Cardiac muscle cell (in vitro differentiated cells and primary cell): Measurements from ENCODE around the gene MRPL50. TPM values are rescaled to one million over a fixed set of nuclear protein-coding genes. Genes with fewer than 3 reads are reported as not detected.

Experiments used
- DNase-seq, 2 donors: peaks; one replicate each; pipeline versions ENCODE4 v3.0.0 to v3.0.0-alpha.2; 2010 to 2017; ENCODE audit warnings: low read depth in 1 of 2, low spot score in 1 of 2
- H3K27ac ChIP-seq: fragments of 200-600 bp; sonication (generic); 2 replicates; pipeline ENCODE4 v1.5.1; 2016
- H3K27me3 ChIP-seq: fragments of 200-600 bp; sonication (generic); 2 replicates; pipeline ENCODE4 v1.6.0; 2016; ENCODE audit warnings: control low read depth
- H3K36me3 ChIP-seq: fragments of 200-600 bp; sonication (generic); 2 replicates; pipeline ENCODE4 v1.5.1; 2016; ENCODE audit warnings: control low read depth
- H3K4me1 ChIP-seq: fragments of 200-600 bp; sonication (generic); 2 replicates; pipeline ENCODE4 v1.8.1; 2017; ENCODE audit warnings: low read depth, mild to moderate bottlenecking, mixed run types
- H3K4me3 ChIP-seq: fragments of 200-600 bp; sonication (generic); 2 replicates; pipeline ENCODE4 v1.5.1; 2016; ENCODE audit warnings: mild to moderate bottlenecking
- H3K9me3 ChIP-seq: fragments of 200-600 bp; sonication (generic); 2 replicates; pipeline ENCODE4 v1.5.1; 2017; ENCODE audit warnings: low read depth, mild to moderate bottlenecking, control low read depth
- CTCF ChIP-seq: IDR thresholded peaks from 2 replicates; pipeline ENCODE4 v1.5.1; 2012; ENCODE audit warnings: low read depth, mild to moderate bottlenecking, low read length
- polyA plus RNA-seq: library from polyadenylated mRNA; unstranded; fragments of >200 nt; fragmentation: Nextera tagmentation; extraction: Ambion mirVana; gene quantifications from 2 replicates; pipeline ENCODE4 v1.2.1, GENCODE V29; 2016
- total RNA-seq: library from RNA; depleted of rRNA; stranded (reverse); fragments of >200 nt; gene quantifications from 2 replicates; pipeline ENCODE4 v1.2.3, GENCODE V29; 2016

MRPL50 gene
- total and polyA plus RNA-seq, 2 experiments from 2014 or later: 11.2 to 23.5 TPM

GRCh38 chr9:101408374-101409078 lies 10.1 kb upstream of the MRPL50 start:
- no peaks in the 10 kb centered on the region for H3K4me1 ChIP-seq
- DNase-seq: no peak
- H3K9me3 ChIP-seq: peaks cover 13% of the 10 kb centered on the region
- no peaks in the 10 kb centered on the region for H3K27me3 ChIP-seq
- no peak overlapping the region for H3K27ac ChIP-seq
- peaks cover 55% of the 10 kb centered on the region for H3K36me3 ChIP-seq
- H3K4me3 ChIP-seq: no peak overlapping the region
- no peak for TF ChIP-seq CTCF

GRCh38 chr9:101403516-101404285 lies 5.3 kb upstream of the MRPL50 start:
- H3K27me3 ChIP-seq: no peaks in the 10 kb centered on the region
- no peak for DNase-seq
- H3K4me3 ChIP-seq: no peak overlapping the region
- H3K36me3 ChIP-seq: peaks cover 71% of the 10 kb centered on the region
- H3K27ac ChIP-seq: no peak overlapping the region
- peaks cover 17% of the 10 kb centered on the region for H3K4me1 ChIP-seq
- no peak for TF ChIP-seq CTCF
- peaks cover 3% of the 10 kb centered on the region for H3K9me3 ChIP-seq

GRCh38 chr9:101400120-101400519 lies 1.7 kb upstream of the MRPL50 start:
- Histone ChIP-seq H3K4me1 (peaks cover 24% of the 10 kb centered on the region), H3K9me3 (no peaks in the 10 kb centered on the region), H3K4me3 (peak overlapping the region; percentile 45), H3K36me3 (peaks cover 42% of the 10 kb centered on the region), H3K27me3 (no peaks in the 10 kb centered on the region), H3K27ac (no peak overlapping the region)
- DNase-seq: peak in 1 of 2 donors; percentile 74
- TF ChIP-seq CTCF: no peak

- no peaks in the 10 kb centered on the region for H3K9me3 ChIP-seq
- H3K27me3 ChIP-seq: no peaks in the 10 kb centered on the region
- no peak for TF ChIP-seq CTCF
- H3K4me3 ChIP-seq: peak overlapping the region; percentile 45
- no peak for DNase-seq
- H3K36me3 ChIP-seq: peaks cover 38% of the 10 kb centered on the region
- peaks cover 24% of the 10 kb centered on the region for H3K4me1 ChIP-seq
- H3K27ac ChIP-seq: no peak overlapping the region
Measured at GRCh38 chr9:101399643-101399970, 1.2 kb upstream of the MRPL50 start.

- Histone ChIP-seq H3K4me3 (peak overlapping the region; percentile 45), H3K27me3 (no peaks in the 10 kb centered on the region), H3K9me3 (no peaks in the 10 kb centered on the region), H3K27ac (peak overlapping the region; percentile 89), H3K4me1 (peaks cover 24% of the 10 kb centered on the region), H3K36me3 (peaks cover 33% of the 10 kb centered on the region)
- peak in 1 of 2 donors; percentile 12 for DNase-seq
- no peak for TF ChIP-seq CTCF
Measured at GRCh38 chr9:101398930-101399642, 668 bp upstream of the MRPL50 start.
